NCI-H1105 treated with DMSO at 0.1 percent for 48 hours (cell line): ENCODE data around the gene HES2.
"Not testable (repeated sequence)": the region's sequence is repeated elsewhere in the genome, so short reads cannot be mapped to it uniquely, and the experiment has no call there.

ENCODE experiments used
- DNase-seq: peaks from one replicate; lab custom pipeline; 2025; lab: John Stamatoyannopoulos, UW

Gene HES2

GRCh38 chr1:6454856-6455751 lies 35.4 kb upstream of the HES2 start:
- no peak for DNase-seq

DNA sequence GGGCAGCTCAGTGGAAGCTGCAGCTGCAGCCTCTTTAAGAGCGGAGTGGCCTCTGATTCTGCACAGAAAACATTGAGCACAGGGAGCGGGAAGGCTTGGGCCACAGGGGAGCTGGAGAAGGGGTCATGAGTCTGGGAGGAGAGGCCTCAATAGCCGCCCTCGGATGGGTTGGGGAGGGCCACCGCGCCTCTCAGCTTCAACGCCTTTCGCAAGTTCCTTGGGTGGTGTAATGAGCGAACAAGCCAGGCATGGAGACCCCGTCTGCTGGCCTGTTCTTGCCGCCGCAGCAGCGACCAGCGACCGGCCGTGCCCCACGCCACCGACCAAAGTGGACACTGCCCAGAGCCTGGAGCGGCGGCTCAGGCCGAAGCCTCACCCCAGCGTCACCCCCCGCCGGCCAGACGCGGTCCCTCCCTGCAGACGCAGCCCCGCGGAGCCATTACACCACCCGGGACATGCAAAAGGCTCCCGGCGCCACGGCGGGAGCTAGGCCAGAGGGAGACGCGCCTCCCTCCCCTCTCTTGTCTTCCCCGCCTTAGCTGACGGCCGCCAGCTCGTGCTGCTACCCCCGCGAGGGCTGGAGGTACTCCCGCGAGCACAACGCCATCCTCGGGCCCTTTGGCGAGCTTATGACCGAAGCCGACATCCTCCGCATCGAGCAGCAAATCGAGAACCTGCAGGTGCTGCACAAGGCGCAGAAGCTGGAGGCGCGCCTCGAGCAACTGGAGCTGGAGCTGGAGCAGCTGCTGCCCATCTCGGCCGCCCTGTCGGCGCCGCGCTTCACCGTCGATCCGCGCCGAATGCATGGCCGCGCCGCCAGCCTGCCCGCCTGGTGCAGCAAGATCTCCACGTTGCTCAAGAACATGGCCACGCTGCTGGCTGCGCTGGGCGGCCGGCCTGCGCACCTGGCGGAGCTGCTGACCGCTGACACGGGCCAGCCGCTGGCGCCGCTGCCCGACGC lies 34.5 kb upstream of the HES2 start:
- DNase-seq, result not testable (repeated sequence)

DNA sequence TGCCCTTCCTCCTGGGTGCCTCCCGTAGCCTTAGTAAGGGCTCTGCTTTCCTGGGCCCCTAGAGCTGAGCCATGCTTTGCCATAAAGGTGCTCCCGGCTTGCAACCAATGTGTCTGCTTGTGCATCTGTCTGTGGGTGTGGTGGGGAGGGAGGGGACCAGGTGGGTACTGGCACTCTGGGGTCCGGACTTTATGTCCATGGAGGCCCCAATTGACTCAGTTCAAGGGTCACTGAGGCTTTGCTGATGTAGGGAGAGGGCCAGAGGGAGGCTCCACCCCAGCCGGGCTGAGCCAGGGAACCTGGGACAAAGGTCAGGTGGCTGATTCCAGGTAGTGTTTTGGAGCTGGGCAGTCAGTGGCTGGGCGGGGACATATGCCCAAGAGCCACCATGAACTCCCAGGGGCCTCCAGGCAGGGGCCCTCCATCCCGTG lies 31.2 kb upstream of the HES2 start:
- no peak for DNase-seq

DNA sequence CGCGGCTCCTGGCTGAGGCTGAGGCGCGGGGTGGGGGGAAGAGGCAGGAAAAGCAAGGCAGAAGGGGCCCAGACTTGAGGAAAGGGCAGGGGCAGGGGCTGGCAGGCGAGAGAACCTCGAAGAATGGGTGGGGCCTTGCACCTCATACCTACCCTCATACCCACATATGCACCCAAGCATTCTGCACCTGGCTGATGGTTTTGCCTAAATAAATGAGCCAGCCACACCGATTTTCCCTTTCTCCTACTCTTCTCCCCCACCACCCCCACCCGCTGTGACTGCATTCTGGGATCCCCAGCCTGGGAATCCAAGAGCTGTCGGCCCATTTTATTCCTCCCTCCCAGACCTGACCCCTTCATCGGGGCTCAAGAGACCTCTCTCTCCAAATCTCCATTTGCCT lies 30.8 kb upstream of the HES2 start:
- DNase-seq, result not testable (repeated sequence)

GRCh38 chr1:6450005-6450450 lies 30.3 kb upstream of the HES2 start:
- DNase-seq, result no peak

DNA sequence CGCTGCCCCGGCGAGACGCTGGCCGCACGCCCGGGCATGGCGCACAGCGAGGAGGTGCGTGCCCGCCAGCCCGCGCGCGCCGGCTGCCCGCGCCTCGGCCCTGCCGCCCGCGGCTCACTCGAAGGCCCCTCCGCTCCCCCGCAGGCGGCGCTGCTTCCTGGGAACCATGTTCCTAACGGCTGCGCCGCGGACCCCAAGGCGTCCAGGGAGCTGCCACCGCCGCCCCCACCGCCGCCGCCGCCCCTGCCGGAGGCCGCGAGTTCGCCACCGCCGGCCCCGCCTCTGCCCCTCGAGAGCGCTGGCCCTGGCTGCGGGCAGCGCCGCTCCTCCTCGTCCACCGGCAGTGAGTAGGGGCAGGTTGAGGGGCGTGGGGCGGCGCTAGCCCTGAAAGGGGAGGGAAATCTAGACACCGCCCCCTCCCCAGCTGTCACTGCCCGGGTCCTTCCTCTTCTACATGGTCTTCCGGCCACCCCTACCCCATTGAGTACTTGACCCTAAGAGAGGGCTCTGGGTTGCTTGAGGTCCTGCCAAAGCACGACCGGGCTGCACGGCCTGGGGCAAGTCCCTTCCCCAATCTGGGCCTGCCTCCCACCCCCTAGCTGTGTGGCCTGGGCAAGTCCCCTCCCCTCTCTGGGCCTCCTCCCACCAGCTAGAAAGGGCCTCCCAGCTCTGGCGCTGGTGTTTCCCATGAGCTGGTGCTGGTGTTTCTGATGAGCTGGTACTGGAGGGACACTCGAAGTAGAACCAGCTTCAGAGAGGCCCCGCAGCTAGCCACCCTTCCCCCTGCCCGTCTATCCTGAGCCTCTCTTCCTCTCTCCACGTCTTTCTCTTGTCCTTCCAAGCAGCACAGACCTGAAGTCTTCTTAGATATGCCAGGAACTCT lies 29.3 kb upstream of the HES2 start:
- peak; percentile 44 for DNase-seq

- DNase-seq, result peak; percentile 96
Measured at GRCh38 chr1:6447818-6448748, 28.4 kb upstream of the HES2 start.

DNA sequence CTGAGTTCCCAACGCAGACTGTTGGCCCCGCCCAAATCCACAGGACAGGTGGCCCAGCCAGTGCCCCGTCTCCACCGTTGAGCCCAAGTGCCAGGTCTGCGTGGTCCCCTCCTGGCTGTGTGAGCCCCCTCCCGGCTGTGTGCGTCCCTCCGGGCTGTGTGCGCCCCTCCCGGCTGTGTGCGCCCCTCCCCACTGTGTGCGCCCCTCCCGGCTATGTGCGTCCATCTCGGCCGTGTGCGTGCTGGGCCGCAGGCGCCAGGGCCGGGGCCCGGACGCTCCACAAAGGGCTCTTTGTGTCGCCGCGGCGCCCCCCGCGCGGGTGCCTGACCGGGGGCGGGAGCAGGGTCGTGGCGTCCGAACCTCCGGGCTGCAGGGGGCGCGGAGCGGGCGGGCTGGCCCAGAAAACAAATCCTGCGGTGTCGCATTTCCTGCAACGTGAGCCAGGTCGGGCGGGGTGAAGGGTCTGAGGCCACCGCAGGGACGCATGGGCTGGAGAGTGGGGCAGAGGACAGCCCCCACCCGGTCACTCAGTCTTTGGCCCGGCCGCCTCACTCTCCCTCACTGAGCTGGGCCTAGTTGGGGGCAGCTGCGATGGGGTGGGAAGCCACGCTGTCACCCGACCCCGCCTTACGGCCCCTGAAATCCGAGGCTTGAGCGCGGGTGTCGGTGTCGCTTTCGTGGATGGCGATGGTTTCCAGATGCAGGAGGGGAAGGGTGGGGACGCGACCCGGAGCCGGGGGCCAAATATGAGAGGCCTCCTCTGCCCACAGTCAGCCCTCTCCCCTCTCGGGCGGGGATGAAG lies 27.5 kb upstream of the HES2 start:
- DNase-seq, result peak; percentile 40

DNA sequence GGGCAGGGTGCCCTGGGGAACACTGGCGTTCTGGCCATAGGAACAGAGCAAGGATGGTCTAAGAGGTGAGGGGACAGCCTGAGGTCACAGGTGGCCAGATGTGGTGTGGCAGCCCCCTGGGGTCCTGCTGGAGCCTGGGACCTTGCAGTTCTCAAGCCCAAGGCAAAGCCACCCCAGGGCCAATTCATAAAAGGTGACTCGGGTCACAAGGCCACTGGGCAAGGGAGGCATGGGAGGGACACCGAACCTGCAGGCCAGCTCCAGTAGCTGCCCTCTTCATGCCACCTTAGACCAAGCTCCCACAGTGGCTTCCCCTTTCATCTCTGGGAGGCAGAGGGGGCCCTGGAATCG lies 26.9 kb upstream of the HES2 start:
- no peak for DNase-seq

GRCh38 chr1:6445929-6446328 lies 26.2 kb upstream of the HES2 start:
- DNase-seq, result not testable (repeated sequence)

GRCh38 chr1:6445062-6445763 lies 25.5 kb upstream of the HES2 start:
- DNase-seq, result no peak

- no peak for DNase-seq
Measured at GRCh38 chr1:6444377-6444776, 24.7 kb upstream of the HES2 start.

DNA sequence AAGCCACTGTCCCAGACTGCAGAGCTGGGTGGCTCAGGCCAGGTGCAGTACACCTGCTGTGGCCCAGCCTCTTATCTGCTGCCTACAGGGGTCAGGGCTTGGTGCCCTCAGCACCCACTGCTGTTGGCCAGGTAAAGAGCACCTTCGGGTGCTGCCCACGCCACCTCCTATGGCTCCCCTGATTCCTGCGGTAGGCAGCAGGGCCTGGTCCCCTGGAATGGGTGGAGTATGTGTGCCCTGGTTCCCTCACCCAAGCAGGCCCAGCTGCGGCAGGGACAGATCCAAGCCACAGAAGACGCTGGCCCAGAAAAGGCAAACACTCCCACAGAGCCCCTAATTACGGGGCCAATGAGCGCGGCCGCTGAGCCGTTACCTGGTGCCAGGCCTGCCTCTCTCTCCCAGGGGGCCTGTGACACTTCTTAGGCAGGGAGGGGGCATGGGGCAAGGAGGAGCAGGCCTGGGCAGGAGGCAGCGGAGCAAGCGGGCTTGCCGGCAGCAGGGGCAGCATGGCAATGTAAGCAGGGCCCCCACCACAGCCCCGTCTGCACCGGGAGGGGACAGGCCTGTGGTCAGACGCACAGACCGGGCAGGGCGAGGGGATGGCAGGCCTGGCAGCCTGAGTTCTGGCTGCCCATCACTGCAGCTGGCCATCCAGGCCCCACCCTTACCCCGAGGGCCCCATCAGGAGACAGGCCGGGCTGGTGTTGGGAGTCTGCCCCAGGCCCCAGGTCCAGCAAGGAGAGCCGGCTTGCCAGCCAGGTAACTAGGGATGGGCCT lies 23.8 kb upstream of the HES2 start:
- no peak for DNase-seq

DNA sequence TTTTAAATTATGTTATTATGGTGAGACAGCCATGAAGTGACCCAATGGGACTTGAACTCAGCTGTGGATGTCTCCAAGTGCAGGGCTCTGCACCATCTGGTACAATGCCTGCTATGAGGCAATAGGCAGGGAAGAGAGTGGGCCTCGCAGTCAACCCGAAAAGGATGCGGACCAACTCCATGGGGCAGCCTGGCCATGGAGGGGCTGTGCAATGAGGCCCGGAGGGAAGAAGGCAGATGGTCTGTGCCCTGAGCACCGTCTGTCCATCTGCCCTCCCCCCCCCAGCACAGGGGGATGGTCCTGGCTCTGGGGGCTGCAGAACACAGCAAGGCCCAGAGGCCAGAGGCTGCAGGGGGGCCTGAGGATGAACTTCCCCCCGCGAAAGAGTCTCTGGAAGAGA lies 21.9 kb upstream of the HES2 start:
- DNase-seq, result no peak

GRCh38 chr1:6440198-6441126 lies 20.7 kb upstream of the HES2 start:
- DNase-seq, result peak; percentile 62

- peak; percentile 72 for DNase-seq
Measured at GRCh38 chr1:6438047-6438525, 18.4 kb upstream of the HES2 start.
